ENCODE results near the gene TNNI3K. TPM values are rescaled to one million over a fixed set of nuclear protein-coding genes. Genes with fewer than 3 reads are reported as not detected.

TNNI3K gene
- total RNA-seq, 1 donor from 2014 or later = not detected

DNA sequence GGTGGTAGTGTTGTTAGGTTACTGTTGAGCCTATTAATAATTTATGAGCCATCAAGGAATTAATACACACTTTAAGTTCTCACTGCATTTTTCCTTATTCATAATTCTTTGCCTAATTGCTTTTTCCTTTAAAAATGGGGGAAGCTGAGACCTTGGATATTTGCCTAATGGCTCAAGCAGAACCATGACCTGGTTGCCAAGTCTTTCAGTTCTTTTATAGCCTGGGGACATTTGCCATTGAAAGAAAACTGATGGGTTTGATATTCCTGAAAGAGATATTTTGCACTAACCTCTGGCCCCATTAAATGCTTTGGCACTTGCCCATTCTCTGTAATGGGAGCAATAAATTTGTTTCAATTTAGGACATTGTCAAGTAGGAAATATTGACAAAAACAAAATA lies 295.7 kb downstream of the TNNI3K start:
- Histone ChIP-seq H3K4me3 (no peak overlapping the region), H3K36me3 (no peaks in the 10 kb centered on the region), H3K27me3 (no peaks in the 10 kb centered on the region), H3K4me1 (no peaks in the 10 kb centered on the region), H3K9me3 (no peaks in the 10 kb centered on the region), H3K27ac (no peak overlapping the region)
- DNase-seq (ENCODE audit: extremely low spot score in 2 of 2) = no peak
- intact Hi-C loops (cut with DNase I) = no loop called here
- TF ChIP-seq POLR2A (IDR thresholded peaks at IDR 0.05) = no peak
- no peak for TF ChIP-seq POLR2AphosphoS5 (IDR thresholded peaks at IDR 0.05; ENCODE audit: insufficient read depth in 1 of 2, low read depth in 1 of 2)
- TF ChIP-seq, protein P1, sequence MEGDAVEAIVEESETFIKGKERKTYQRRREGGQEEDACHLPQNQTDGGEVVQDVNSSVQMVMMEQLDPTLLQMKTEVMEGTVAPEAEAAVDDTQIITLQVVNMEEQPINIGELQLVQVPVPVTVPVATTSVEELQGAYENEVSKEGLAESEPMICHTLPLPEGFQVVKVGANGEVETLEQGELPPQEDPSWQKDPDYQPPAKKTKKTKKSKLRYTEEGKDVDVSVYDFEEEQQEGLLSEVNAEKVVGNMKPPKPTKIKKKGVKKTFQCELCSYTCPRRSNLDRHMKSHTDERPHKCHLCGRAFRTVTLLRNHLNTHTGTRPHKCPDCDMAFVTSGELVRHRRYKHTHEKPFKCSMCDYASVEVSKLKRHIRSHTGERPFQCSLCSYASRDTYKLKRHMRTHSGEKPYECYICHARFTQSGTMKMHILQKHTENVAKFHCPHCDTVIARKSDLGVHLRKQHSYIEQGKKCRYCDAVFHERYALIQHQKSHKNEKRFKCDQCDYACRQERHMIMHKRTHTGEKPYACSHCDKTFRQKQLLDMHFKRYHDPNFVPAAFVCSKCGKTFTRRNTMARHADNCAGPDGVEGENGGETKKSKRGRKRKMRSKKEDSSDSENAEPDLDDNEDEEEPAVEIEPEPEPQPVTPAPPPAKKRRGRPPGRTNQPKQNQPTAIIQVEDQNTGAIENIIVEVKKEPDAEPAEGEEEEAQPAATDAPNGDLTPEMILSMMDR (IDR thresholded peaks at IDR 0.05) = no peak

DNA sequence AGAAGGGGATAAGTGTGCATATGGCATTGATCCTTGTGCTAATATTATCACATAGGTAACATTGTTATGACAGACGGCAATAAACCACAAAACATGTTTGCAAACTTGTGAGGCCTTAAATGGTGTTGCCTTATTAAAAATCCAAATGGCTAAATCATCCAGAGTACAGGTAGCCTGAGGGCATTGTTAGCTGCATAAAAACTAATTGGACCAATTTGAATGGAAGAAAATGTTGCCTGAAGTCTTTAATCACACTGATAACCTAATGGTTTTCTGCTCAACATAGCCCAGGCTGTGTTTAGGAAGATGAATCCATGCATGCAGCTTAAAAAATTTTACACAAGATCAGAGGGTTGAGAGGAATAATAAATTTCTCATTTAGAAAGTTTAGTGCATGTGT lies 296.6 kb downstream of the TNNI3K start:
- Histone ChIP-seq H3K27ac (no peak overlapping the region), H3K9me3 (no peaks in the 10 kb centered on the region), H3K4me3 (no peak overlapping the region), H3K36me3 (no peaks in the 10 kb centered on the region), H3K4me1 (no peaks in the 10 kb centered on the region), H3K27me3 (no peaks in the 10 kb centered on the region)
- no peak for DNase-seq (ENCODE audit: extremely low spot score in 2 of 2)
- TF ChIP-seq POLR2A (IDR thresholded peaks at IDR 0.05) (no peak), POLR2AphosphoS5 (IDR thresholded peaks at IDR 0.05; ENCODE audit: insufficient read depth in 1 of 2, low read depth in 1 of 2) (no peak)
- TF ChIP-seq, protein P1 (IDR thresholded peaks at IDR 0.05) = no peak
- intact Hi-C loops (cut with DNase I) = no loop called here

DNA sequence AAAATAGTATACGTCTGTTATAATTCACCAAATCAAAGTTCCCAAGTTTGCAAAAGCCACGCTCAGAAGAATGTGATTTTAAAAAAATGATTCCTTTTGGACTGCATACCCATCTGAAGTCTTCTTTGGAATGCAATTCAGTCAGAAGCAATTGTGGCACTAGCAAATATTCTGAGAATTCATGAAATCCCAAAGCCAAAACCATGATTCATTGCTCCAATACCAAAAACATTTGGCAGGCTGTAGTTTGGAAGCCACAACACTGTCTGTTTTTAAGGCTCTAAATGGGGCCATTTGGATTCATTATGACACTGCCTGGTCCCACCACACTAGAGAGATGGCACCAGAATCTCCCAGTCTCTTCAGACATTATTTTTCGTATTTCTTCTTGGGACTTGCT lies 299.1 kb downstream of the TNNI3K start:
- Histone ChIP-seq H3K27ac (no peak overlapping the region), H3K9me3 (no peaks in the 10 kb centered on the region)

DNA sequence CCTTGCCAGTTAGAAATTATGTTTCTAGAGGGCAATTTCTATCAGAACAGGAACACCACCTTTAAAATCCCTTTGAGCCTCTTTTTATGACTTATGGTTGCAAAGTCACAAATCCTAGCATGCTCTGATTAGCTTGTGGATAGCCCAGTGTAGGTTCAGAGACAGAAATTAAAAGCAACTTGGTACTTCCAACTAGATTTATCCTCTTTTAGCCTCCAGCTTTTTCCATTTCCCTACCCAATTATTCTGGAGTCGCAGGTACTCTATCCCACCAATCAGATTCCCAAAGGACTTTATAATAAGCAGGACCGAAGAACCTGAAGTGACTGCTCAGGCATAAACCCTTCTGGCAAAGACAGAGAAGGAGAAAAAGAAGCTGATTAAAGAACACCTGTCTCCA lies 310.6 kb downstream of the TNNI3K start:
- TF ChIP-seq, protein P1 (IDR thresholded peaks at IDR 0.05) = no peak
- TF ChIP-seq POLR2AphosphoS5 (IDR thresholded peaks at IDR 0.05; ENCODE audit: insufficient read depth in 1 of 2, low read depth in 1 of 2) (no peak), POLR2A (IDR thresholded peaks at IDR 0.05) (no peak)
- no peaks in the 10 kb centered on the region for H3K36me3 ChIP-seq
- H3K4me1 ChIP-seq = no peaks in the 10 kb centered on the region
- H3K9me3 ChIP-seq = no peaks in the 10 kb centered on the region
- DNase-seq (ENCODE audit: extremely low spot score in 2 of 2) = no peak
- no peak overlapping the region for H3K4me3 ChIP-seq
- no peak overlapping the region for H3K27ac ChIP-seq
- H3K27me3 ChIP-seq = no peaks in the 10 kb centered on the region
- intact Hi-C loops (cut with DNase I) = no loop called here

More for the DNA sequence above, 299.1 kb downstream of the TNNI3K start:
- Histone ChIP-seq H3K36me3 (no peaks in the 10 kb centered on the region), H3K27me3 (no peaks in the 10 kb centered on the region), H3K4me1 (no peaks in the 10 kb centered on the region), H3K4me3 (no peak overlapping the region)
- DNase-seq (ENCODE audit: extremely low spot score in 2 of 2) = no peak
- TF ChIP-seq POLR2AphosphoS5 (IDR thresholded peaks at IDR 0.05; ENCODE audit: insufficient read depth in 1 of 2, low read depth in 1 of 2) (no peak), POLR2A (IDR thresholded peaks at IDR 0.05) (no peak)
- TF ChIP-seq, protein P1 (IDR thresholded peaks at IDR 0.05) = no peak
- intact Hi-C loops (cut with DNase I) = no loop called here

DNA sequence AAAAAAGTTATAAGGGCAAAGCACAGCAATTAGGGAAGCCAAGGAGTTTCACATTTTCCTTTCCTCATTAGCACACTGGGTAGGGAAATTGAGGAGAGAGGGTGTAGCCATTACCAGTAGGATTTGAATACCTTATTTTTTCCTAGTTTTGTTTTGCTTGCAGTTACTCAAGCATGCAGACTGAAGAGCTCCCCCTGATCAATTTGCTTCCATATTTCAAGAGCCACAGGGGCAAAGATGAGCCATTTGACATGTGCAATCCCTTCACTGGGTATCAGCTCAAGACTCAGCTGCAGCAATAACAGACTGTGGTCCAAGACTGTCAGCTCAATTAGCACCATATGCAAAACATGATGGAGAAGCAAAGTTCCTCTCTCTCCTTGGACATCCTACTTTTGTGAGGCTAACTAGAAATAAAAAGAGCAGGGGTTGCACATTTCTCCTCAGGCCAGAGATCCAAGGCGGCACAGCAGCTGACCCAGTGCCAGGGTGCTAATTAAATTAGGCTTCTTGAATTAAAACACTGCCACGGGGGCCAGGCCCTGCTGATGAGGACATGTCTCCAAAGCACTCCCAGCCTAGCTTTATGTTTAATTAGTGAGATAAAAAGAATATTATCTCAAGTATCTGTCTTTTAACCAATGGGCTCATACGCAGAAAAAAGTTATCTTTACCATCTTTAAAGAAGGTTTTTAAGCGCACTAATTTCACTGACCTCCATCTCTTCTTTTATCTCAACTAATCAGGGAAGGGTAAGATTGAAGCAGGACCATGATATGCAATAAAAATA lies 314.0 kb downstream of the TNNI3K start:
- TF ChIP-seq POLR2AphosphoS5 (IDR thresholded peaks at IDR 0.05; ENCODE audit: insufficient read depth in 1 of 2, low read depth in 1 of 2) (no peak), POLR2A (IDR thresholded peaks at IDR 0.05) (no peak)
- TF ChIP-seq, protein P1 (IDR thresholded peaks at IDR 0.05) = no peak
- Histone ChIP-seq H3K27ac (no peak overlapping the region), H3K9me3 (no peaks in the 10 kb centered on the region), H3K4me3 (no peak overlapping the region), H3K36me3 (no peaks in the 10 kb centered on the region), H3K4me1 (no peaks in the 10 kb centered on the region), H3K27me3 (no peaks in the 10 kb centered on the region)
- no peak for DNase-seq (ENCODE audit: extremely low spot score in 2 of 2)
- intact Hi-C loops (cut with DNase I) = no loop called here
